Mesenchymal stem cell (in vitro differentiated cells and primary cell): ENCODE measurements around the gene ABCA4.

Source experiments
- DNase-seq: peaks from one replicate; pipeline ENCODE4 v3.0.0-alpha.2; 2013
- H2AFZ ChIP-seq: one replicate; pipeline ENCODE4 v1.6.1; 2013; ENCODE audit warnings: low read depth, mild to moderate bottlenecking, control low read depth, inconsistent platforms, low read length, moderate library complexity
- H2AK5ac ChIP-seq: 2 replicates; pipeline ENCODE4 v1.6.1; 2013; ENCODE audit warnings: low read length, moderate library complexity, mild to moderate bottlenecking, inconsistent platforms; ENCODE audit not compliant: severe bottlenecking
- H2BK120ac ChIP-seq: one replicate; pipeline ENCODE4 v1.6.1; 2013; ENCODE audit warnings: low read depth, mild to moderate bottlenecking, inconsistent platforms, low read length, moderate library complexity
- H2BK12ac ChIP-seq, 2 experiments: one replicate each; pipeline ENCODE4 v1.6.1; 2013; ENCODE audit warnings: inconsistent platforms in 2 of 2, low read length in 2 of 2, mild to moderate bottlenecking in 2 of 2, moderate library complexity in 2 of 2, control low read depth in 1 of 2
- H2BK15ac ChIP-seq: one replicate; pipeline ENCODE4 v1.6.1; 2013; ENCODE audit warnings: mild to moderate bottlenecking, low read depth, inconsistent platforms; ENCODE audit not compliant: poor library complexity, severe bottlenecking
- H2BK5ac ChIP-seq: 2 replicates; pipeline ENCODE4 v1.6.1; 2013; ENCODE audit warnings: low read depth, mild to moderate bottlenecking, low read length, control low read depth, inconsistent platforms; ENCODE audit not compliant: poor library complexity, severe bottlenecking
- H3K14ac ChIP-seq, 2 experiments: one replicate each; pipeline ENCODE4 v1.6.1; 2013; ENCODE audit warnings: inconsistent platforms in 2 of 2, low read length in 2 of 2, control low read depth in 1 of 2, mild to moderate bottlenecking in 1 of 2, moderate library complexity in 1 of 2
- H3K18ac ChIP-seq, 2 experiments: one replicate each; pipeline ENCODE4 v1.6.1; 2013; ENCODE audit warnings: inconsistent platforms in 2 of 2, low read length in 2 of 2, control low read depth in 1 of 2, low read depth in 1 of 2, mild to moderate bottlenecking in 1 of 2
- H3K23ac ChIP-seq, 2 experiments: one replicate each; pipeline ENCODE4 v1.6.1; 2013; ENCODE audit warnings: inconsistent platforms in 2 of 2, low read length in 2 of 2, mild to moderate bottlenecking in 2 of 2, moderate library complexity in 2 of 2, control low read depth in 1 of 2
- H3K27ac ChIP-seq: 2 replicates; pipeline ENCODE4 v1.5.1; 2013; ENCODE audit warnings: mild to moderate bottlenecking, moderate library complexity, low read length, control low read depth, inconsistent platforms; ENCODE audit not compliant: poor library complexity, severe bottlenecking
- H3K27me3 ChIP-seq, 2 experiments: 2 replicates each; pipeline versions ENCODE4 v1.6.1 to v1.7.0; 2013; ENCODE audit warnings: low read length in 2 of 2, mild to moderate bottlenecking in 2 of 2, moderate library complexity in 2 of 2, control low read depth in 1 of 2, inconsistent platforms in 1 of 2; ENCODE audit not compliant: control insufficient read depth in 1 of 2, insufficient read depth in 1 of 2
- H3K36me3 ChIP-seq, 2 experiments: 2 replicates each; pipeline versions ENCODE4 v1.6.1 to v1.7.0; 2013; ENCODE audit warnings: low read length in 2 of 2, control low read depth in 1 of 2, inconsistent platforms in 1 of 2, low read depth in 1 of 2, mild to moderate bottlenecking in 1 of 2; ENCODE audit not compliant: insufficient read depth in 2 of 2, control insufficient read depth in 1 of 2
- H3K4ac ChIP-seq, 2 experiments: one replicate each; pipeline ENCODE4 v1.6.1; 2013; ENCODE audit warnings: inconsistent platforms in 2 of 2, low read length in 2 of 2, mild to moderate bottlenecking in 2 of 2, moderate library complexity in 2 of 2, control low read depth in 1 of 2, low read depth in 1 of 2
- H3K4me1 ChIP-seq: 2 replicates; pipeline ENCODE4 v1.6.1; 2013; ENCODE audit warnings: low read depth, low read length, control low read depth; ENCODE audit not compliant: control insufficient read depth, insufficient read depth
- H3K4me2 ChIP-seq: 2 replicates; pipeline ENCODE4 v1.6.1; 2013; ENCODE audit warnings: low read length, mild to moderate bottlenecking, inconsistent platforms; ENCODE audit not compliant: poor library complexity, severe bottlenecking
- H3K4me3 ChIP-seq, 2 experiments: 2 replicates each; pipeline versions ENCODE4 v1.5.1 to v1.7.0; 2013; ENCODE audit warnings: low read length in 2 of 2, mild to moderate bottlenecking in 2 of 2, control low read depth in 1 of 2, low read depth in 1 of 2; ENCODE audit not compliant: insufficient read depth in 1 of 2
- H3K79me1 ChIP-seq: replicated peaks from 2 replicates; pipeline ENCODE4 v1.6.1; 2013; ENCODE audit warnings: mild to moderate bottlenecking, control low read depth, low read length, inconsistent platforms; ENCODE audit not compliant: poor library complexity, severe bottlenecking
- H3K9ac ChIP-seq: 2 replicates; pipeline ENCODE4 v1.7.0; 2013; ENCODE audit warnings: mild to moderate bottlenecking, low read length, moderate library complexity
- H3K9me3 ChIP-seq: 2 replicates; pipeline ENCODE4 v1.7.0; 2013; ENCODE audit warnings: mild to moderate bottlenecking, low read length; ENCODE audit not compliant: control insufficient read depth
- H4K8ac ChIP-seq: one replicate; pipeline ENCODE4 v1.6.1; 2013; ENCODE audit warnings: inconsistent platforms, mild to moderate bottlenecking, low read length, moderate library complexity
- H4K91ac ChIP-seq: one replicate; pipeline ENCODE4 v1.6.1; 2013; ENCODE audit warnings: mild to moderate bottlenecking, low read length, inconsistent platforms
- WGBS: methylation state at CpG from one replicate; pipeline ENCODE4 v1.1.7; 2013; ENCODE audit warnings: mixed read lengths; 5-methylcytosine and 5-hydroxymethylcytosine counted together

The ABCA4 gene

GRCh38 chr1:93965256-93965655 is 155.7 kb downstream of the ABCA4 start:
- Histone ChIP-seq H4K8ac (no peak overlapping the region), H3K18ac (no peak overlapping the region), H3K27me3 (no peaks in the 10 kb centered on the region), H2BK12ac (no peak overlapping the region), H3K4me2 (no peak overlapping the region), H3K4me3 (no peak overlapping the region), H3K36me3 (no peaks in the 10 kb centered on the region), H3K14ac (no peak overlapping the region), H3K23ac (no peak overlapping the region), H3K9me3 (no peaks in the 10 kb centered on the region), H3K9ac (no peak overlapping the region), H3K4ac (no peak overlapping the region), H2BK5ac (no peak overlapping the region), H2BK15ac (no peak overlapping the region), H2AK5ac (no peak overlapping the region), H3K27ac (no peak overlapping the region), H4K91ac (no peak overlapping the region), H2BK120ac (no peak overlapping the region), H3K4me1 (peaks cover 2% of the 10 kb centered on the region), H2AFZ (no peak overlapping the region), H3K79me1 (no peaks in the 10 kb centered on the region)
- no peak for DNase-seq
- WGBS = 88% methylated on average over 2 of the region's 2 CpGs

- no peaks in the 10 kb centered on the region for H3K79me1 ChIP-seq
- no peak overlapping the region for H3K4me3 ChIP-seq
- H3K9me3 ChIP-seq = no peaks in the 10 kb centered on the region
- no peak overlapping the region for H3K18ac ChIP-seq
- no peak for DNase-seq
- no peak overlapping the region for H3K14ac ChIP-seq
- no peak overlapping the region for H4K8ac ChIP-seq
- H3K36me3 ChIP-seq = no peaks in the 10 kb centered on the region
- WGBS = 79% methylated on average over 4 of the region's 4 CpGs
- no peak overlapping the region for H2BK12ac ChIP-seq
- no peak overlapping the region for H2BK15ac ChIP-seq
- no peak overlapping the region for H3K4me2 ChIP-seq
- H3K4me1 ChIP-seq = peaks cover 2% of the 10 kb centered on the region
- no peaks in the 10 kb centered on the region for H3K27me3 ChIP-seq
- H3K27ac ChIP-seq = no peak overlapping the region
- no peak overlapping the region for H2AK5ac ChIP-seq
- no peak overlapping the region for H2BK120ac ChIP-seq
- H3K4ac ChIP-seq = no peak overlapping the region
- H2BK5ac ChIP-seq = no peak overlapping the region
- H3K9ac ChIP-seq = peak overlapping the region; percentile 7
- no peak overlapping the region for H2AFZ ChIP-seq
- no peak overlapping the region for H3K23ac ChIP-seq
- no peak overlapping the region for H4K91ac ChIP-seq
Measured at GRCh38 chr1:93964777-93965200, 156.2 kb downstream of the ABCA4 start.

- Histone ChIP-seq H2BK15ac (no peak overlapping the region), H3K79me1 (no peaks in the 10 kb centered on the region), H2BK12ac (no peak overlapping the region), H2AK5ac (peak overlapping the region; percentile 81), H3K4me3 (no peak overlapping the region), H4K91ac (no peak overlapping the region), H2AFZ (no peak overlapping the region), H3K36me3 (no peaks in the 10 kb centered on the region), H3K4me2 (no peak overlapping the region), H3K9me3 (no peaks in the 10 kb centered on the region), H3K18ac (no peak overlapping the region), H2BK5ac (no peak overlapping the region), H3K14ac (no peak overlapping the region), H2BK120ac (no peak overlapping the region), H3K4ac (no peak overlapping the region), H3K4me1 (peaks cover 2% of the 10 kb centered on the region), H3K27ac (no peak overlapping the region), H3K27me3 (no peaks in the 10 kb centered on the region), H4K8ac (no peak overlapping the region), H3K9ac (peak overlapping the region; percentile 7), H3K23ac (no peak overlapping the region)
- no peak for DNase-seq
- 99% methylated on average over 4 of the region's 4 CpGs for WGBS
Measured at GRCh38 chr1:93964096-93964776, 156.7 kb downstream of the ABCA4 start.

GRCh38 chr1:93963585-93963984 is 157.4 kb downstream of the ABCA4 start:
- no peak for DNase-seq
- no peak overlapping the region for H3K4me2 ChIP-seq
- no peak overlapping the region for H4K91ac ChIP-seq
- H3K27ac ChIP-seq = peak overlapping the region; percentile 26
- H3K27me3 ChIP-seq = no peaks in the 10 kb centered on the region
- peaks cover 2% of the 10 kb centered on the region for H3K4me1 ChIP-seq
- H3K23ac ChIP-seq = no peak overlapping the region
- no peak overlapping the region for H2BK12ac ChIP-seq
- H3K4ac ChIP-seq = no peak overlapping the region
- H3K4me3 ChIP-seq = no peak overlapping the region
- no peak overlapping the region for H3K9ac ChIP-seq
- no peaks in the 10 kb centered on the region for H3K79me1 ChIP-seq
- 88% methylated on average over 6 of the region's 9 CpGs for WGBS
- H3K9me3 ChIP-seq = no peaks in the 10 kb centered on the region
- H2AFZ ChIP-seq = no peak overlapping the region
- H3K18ac ChIP-seq = no peak overlapping the region
- no peak overlapping the region for H4K8ac ChIP-seq
- H3K36me3 ChIP-seq = no peaks in the 10 kb centered on the region
- no peak overlapping the region for H3K14ac ChIP-seq
- no peak overlapping the region for H2BK120ac ChIP-seq
- no peak overlapping the region for H2BK15ac ChIP-seq
- no peak overlapping the region for H2BK5ac ChIP-seq
- H2AK5ac ChIP-seq = no peak overlapping the region
